ENCODE data around the gene LONP1.
"Not testable (repeated sequence)": the region's sequence is repeated elsewhere in the genome, so short reads cannot be mapped to it uniquely, and the experiment has no call there.

Gene LONP1

DNA sequence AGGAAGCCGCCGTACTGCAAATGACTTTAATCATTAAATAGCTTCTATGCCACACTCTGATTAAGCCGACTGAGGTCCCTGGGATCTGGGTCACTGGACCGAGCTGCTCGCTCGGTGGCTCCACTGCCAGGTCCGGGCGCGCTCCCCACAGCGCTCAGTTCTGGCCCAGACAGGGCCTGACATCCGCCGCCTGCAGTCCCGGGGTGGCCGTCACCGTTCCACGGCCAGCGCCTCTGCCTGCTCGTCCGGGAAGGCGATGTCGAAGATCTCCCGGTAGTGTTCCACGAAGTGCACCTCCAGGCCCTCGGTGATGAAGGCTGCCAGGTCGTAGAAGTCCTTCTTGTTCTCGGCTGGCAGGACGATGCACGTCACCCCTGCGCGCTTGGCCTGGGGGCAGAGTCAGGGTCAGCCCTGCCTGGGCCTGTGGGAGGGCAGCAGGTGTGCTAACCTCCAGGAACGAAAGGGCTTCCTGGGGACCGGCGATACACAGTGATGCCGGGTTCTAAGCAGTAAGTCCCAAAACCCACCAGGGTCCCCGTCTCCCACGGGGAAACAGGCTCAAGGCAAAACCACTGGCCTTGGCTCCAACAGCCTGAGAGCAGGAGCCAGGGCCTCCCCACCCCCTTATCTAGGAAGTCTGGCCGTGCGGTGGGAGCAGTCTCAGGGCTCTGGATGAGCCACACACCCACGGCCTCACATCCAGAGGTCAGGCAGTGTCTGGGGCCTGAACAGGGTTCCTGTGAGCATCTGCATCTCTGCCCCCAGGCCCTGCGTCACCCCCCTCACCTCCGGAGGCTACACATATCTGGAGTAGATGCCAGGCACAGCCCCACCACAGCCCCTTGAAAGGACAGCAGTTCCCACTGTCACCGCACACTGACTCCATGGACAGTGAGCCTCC, 27.9 kb downstream of the LONP1 start:
- no peak for DNase-seq

DNA sequence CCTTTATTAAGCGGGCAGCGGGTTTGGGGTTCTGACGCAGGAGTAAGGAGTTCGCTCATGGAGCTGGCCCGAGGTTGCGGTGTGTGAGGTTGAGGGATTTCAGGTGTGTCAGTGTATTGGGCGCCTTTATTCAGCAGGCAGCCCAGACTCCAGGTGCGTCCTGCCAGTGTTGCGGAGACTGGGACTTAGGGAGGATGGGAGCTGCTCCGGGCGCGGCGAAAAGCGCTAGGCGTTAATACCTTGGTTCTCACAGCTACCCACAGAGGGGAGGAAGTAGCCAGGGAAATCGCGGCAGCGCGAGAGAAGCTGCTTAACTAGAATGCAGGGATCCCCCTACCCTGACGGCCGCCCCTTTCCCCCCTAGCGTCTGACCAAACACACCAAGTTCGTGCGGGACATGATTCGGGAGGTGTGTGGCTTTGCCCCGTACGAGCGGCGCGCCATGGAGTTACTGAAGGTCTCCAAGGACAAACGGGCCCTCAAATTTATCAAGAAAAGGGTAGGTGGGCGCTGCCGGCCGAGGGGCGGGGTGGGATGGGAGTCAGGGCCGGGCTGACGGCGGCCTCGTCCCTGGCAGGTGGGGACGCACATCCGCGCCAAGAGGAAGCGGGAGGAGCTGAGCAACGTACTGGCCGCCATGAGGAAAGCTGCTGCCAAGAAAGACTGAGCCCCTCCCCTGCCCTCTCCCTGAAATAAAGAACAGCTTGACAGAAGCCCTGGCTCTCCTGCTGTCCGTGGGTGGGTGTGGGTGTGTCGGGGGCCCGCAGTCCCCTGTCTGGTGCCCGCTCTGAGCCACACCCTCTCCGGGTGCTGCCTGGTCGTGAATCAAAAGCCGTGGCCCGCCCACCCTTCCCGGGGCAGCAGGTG, 28.8 kb downstream of the LONP1 start:
- peak in 1 of 4 experiments; percentile 38 for DNase-seq

DNA sequence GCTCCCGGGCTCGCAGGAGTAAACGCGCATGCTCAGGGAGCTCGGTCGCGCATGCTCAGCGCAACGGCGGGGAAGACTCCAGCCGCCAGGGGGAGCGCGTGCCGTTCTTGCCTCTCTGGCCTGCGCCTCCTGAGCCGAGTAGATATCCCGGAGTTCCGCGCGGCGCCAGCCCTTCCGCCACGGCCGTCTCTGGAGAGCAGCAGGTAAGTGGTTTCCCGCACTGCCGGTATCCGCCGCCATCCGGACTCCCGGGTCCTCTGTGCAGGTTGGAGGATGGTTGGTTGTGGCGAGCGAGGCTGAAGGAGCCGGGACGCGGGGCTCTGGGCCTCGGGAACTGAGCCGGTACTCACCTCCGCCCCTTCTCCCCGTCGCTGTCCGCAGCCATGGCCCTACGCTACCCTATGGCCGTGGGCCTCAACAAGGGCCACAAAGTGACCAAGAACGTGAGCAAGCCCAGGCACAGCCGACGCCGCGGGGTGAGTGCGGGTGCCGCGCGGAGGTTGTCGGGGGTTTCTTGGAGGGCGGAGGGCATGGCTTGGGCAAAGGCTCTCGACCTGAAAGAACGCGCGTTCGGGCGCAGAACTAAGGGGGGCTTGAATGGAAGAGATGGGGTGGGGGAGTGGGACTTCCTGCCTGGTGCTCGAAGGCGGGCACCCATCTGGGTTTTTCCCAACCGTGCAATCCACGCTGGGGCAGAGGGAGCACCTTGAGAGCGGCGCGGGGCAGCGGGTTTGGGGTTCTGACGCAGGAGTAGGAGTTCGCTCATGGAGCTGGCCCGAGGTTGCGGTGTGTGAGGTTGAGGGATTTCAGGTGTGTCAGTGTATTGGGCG, 29.6 kb downstream of the LONP1 start, which contains the start of gene RPL36:
Gene RPL36 (plus strand): TSS at position 171 of the 830 bp plus-strand sequence. CDS start 213 bp downstream, at position 384.
- peak; percentile 98 to 100 (median 99) for DNase-seq

DNA sequence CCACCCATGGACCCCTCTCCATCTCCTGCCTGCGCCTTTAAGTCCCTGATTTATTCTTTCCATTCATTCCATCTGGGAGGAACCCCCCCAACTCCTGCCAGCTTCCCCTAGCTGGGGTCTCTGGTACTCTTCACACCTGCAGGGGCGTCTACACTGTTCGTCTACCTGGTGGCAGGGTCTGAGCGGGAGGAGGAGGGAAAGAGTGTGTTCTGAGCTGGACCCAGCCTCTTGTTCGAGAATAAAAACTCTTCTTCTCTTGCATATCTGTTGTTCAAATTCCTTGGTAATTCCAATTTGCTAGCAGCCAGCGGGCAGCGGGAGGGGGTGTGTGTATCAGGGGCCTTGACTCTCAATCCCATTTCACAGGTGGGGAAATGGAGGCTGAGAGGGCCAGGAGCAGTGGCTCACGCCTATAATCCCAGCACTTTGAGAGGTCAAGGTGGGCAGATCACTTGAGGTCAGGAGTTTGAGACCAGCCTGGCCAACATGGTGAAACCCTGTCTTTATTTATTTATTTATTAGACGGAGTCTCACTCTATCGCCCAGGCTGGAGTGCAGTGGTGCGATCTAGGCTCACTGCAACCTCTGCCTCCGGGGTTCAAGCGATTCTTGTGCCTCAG, 31.6 kb downstream of the LONP1 start:
- DNase-seq, result not testable (repeated sequence)

DNA sequence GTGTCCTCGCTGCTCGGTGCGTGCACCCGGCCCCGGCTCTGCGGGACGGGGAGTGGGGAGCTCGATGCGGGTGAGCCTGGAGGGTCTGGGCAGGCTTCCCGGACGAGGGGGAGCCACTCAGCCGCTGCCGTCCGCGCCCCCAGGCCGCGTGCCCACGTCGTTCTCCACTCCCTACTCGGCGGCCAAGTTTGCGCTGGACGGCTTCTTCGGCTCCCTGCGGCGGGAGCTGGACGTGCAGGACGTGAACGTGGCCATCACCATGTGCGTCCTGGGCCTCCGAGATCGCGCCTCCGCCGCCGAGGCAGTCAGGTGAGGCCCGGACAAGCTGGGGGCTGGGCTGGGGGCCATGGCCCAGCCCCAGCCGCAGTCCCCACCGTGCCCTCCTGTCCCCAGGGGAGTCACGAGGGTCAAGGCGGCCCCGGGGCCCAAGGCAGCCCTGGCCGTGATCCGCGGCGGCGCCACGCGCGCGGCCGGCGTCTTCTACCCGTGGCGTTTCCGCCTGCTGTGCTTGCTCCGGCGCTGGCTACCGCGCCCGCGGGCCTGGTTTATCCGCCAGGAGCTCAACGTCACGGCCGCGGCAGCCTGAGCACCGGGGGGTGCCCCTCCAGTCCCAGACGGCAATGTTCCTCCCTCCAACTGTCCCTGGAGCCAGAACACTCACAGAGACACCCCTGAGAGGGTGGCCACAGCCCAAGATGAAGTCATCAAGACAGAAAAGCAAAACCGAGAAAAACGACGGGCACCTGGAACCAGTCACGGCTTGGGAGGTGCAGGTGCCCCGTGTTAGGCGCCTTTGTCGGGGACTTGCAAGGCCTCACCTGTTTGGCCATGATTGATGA, 32.4 kb downstream of the LONP1 start:
- DNase-seq, result no peak

DNA sequence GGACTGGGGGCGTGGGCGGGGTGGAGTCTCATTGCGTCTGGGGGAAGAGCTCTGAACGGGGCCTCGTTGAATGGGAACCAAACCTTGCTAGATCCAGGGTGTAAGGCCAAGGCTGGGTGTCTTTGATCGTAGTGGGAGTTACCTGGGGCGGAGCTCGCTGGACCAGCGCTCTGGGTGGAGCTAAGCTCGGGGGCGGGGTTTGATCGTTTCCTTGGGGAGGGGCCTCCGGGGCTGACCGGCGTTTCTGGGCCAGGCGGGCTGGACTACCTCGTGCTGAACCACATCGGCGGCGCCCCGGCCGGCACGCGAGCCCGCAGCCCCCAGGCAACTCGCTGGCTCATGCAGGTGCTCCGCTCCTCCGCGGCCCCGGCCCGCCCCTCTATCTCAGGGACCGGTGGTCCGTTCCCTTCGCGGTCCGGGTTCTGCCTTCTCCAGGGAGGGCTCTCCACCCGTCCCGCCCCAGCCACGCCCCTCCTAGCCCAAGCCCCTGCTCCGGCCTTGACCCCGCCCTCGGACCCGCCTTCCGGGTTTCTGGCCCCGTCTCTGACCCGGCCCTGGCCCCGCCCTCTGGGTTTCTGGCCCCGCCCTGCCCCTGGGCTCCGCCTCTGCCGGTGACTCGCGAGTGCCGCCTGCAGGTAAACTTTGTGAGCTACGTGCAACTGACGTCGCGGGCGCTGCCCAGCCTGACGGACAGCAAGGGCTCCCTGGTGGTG, 33.1 kb downstream of the LONP1 start:
- DNase-seq, result peak; percentile 92 to 99 (median 94)

DNA sequence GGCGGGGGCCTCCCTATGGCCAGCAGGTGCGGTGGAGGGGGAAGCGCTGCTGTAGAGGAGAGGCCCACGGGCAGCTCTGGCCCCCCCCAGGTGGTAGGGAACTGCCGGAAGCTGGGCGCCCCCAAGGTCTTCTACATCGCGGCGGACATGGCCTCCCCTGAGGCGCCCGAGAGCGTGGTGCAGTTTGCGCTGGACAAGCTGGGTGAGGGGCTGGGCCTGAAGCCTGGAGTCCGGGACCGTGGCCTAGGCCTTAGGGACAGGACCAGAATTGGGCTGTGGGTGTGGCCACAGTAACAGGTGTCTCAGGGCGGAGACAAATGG, 33.7 kb downstream of the LONP1 start:
- DNase-seq, result no peak

DNA sequence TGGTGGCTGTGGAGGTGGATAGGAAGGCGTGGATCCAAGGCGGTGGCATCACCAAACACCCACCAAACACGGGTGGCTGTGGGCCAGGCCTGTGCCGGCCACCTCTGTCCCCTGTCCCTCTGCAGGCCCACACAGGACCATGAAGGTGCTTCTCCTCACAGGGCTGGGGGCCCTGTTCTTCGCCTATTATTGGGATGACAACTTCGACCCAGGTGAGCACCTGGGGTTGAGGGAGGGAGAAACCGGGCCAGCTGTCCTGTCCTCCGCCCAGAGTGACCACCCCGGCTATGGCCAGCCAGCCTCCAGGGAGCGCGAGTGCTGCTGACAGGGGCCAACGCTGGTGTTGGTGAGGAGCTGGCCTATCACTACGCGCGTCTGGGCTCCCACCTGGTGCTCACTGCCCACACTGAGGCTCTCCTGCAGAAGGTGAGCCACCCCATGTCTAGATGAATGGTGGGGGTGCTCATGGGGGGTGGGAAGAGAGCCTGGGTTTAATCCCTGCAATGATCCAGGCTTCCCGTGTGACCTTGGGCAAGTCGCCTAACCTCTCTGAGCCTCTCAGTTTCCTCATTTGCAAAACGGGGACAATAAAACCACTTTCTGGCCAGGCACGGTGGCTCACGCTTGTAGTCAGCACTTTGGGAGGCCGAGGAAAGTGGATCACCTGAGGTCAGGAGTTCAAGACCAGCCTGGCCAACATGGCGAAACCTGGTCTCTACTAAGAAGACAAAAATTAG, 35.1 kb downstream of the LONP1 start:
- no peak for DNase-seq

DNA sequence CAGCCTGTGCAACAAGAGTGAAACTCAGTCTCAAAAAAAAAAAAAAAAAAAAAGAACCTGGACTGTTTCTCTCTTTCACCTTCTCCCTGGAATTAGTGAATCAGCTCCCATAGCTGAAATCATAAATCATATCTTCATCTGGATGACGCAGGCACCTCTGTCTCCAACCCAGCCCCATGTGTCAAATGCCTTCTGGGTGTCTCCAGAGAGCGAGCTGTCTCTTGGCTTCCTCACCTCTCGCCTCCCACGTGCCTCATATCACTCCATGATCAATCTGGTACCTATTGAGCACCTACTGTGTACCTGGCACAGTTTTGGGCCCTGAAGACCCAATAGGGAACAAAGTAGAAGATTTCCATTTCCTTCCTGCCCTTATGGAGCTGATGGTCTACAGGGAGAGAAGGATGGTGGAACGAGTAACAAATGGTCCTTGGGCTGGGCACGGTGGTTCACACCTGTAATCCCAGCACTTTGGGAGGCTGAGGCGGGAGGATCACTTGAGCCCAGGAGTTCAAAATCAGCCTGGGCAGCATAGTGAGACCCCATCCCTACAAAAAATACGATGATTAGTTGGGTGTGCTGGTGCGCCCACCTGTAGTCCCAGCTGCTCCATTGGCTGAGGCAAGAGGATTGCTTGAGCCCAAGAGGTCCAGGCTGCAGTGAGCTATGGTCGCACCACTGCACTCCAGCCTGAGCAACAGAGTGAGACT, 36.6 kb downstream of the LONP1 start:
- no peak for DNase-seq

DNA sequence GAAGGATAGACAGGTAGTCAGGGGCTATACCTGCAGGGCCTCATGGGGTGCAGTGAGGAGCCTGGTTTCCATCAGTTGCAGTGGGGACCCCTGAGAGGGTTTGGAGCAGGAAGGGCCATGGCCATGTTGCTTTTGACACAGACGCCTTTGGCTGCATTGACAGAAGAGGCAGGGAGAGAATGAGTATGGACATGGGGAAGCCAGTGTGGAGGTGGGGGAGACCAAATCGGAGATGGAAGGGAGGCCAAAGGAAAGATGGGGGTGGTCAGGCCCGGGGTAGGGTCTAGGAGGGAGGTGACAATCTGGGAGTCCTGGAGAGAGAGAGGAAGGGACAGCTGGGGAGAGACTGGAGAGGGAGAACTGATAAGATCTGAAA, 37.9 kb downstream of the LONP1 start:
- DNase-seq, result no peak

DNA sequence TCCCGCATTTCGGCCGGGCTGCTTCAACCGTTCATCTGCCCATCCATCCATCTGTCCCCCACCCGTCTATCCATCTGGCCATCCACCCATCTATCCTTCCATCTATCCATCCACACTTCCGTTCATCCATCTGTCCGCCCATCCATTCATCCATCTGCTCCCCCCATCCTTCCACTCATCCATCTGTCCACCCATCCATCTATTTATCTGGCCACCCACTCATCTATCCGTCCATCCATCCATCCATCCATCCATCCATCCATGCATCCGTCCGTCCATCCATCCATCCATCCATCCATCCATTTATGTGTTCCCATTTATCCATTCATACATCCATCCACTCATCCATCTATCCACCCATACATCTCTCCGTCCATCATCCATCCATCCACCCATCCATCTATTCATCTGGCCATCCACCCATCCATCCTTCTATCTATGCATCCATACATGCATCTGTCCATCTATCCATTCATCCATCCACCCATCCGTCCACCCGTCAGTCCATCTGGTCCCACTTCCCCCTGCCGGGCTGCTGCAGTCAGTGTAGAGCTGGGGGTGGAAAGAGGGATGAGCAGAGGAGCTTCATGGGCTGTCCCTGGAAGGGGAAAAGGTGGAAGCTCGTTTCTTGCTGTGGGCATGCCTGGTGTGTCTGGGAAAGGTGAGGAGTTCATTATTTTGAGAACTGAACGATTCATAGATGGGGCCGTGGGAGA, 38.4 kb downstream of the LONP1 start:
- no peak for DNase-seq

DNA sequence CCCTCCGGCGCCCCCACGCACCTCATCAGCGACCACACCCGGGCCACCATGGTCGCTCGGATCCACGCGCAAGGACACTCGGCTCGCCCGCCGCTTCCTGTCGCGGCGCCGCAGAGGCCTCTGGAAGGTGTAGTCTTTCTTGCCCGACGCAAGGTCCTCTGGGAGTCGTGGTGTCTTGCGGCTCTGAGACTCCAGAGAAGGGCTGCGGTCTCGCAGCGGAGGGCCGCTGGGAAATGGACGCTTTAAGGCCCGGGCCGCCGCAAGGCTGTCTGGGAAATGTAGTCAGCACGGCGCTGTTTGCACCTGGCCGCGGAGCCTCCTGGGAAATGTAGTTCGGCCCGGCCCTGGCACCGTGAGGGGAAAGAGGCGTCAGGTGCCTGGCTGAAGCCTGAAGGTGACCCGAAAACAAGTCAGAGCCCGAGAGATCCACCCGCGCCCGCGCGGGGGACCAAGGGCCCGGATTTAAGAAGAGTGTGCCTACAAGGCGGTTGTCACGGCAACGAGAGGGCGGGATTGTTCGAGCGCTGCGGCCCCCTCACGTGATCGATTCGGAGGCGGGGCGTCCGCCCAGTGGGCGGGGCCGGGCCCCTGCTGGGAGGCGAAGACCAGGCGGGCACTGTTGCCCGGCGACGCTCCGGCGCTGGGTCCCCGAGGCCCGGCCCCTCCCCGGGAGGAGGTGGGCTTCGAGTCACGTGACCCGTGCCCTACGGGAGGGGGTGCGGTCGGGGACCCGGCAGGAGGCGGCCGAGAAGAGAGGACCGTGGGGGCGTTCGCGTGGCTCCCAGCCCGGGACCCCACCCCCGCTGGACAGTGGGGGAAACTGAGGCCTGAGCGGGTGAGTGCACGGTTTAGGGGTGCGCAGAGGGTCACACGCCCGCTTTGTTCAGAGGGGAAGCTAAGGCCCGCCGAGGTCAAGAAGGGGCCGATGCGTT, 39.2 kb downstream of the LONP1 start, which contains the start of the genes HSD11B1L and MICOS13:
Gene HSD11B1L (plus strand): TSS at position 591 of the 932 bp plus-strand sequence. CDS start 3,806 bp downstream, outside the sequence.
Gene MICOS13 (minus strand): TSS at position 80 of the 932 bp plus-strand sequence. CDS start 30 bp downstream, at position 50.
- DNase-seq, result peak; percentile 97 to 99 (median 98)

DNA sequence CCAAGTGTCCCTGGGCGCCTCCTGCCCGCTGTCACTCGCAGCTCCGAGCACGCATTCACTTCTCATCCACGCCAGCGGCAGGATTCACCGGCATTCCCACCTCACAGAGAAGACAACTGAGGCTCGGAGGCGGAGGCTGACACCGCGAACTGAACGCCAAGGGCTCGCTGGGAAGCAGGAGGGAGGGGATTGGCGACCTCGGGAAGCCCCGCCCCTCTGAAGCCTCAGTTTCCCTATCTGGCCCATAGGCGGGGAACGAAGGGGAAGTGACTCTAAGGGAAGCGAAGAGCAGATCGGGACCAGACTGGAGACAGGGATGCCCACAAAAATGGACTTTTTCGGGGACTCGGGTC, 39.9 kb downstream of the LONP1 start:
- no peak for DNase-seq

DNA sequence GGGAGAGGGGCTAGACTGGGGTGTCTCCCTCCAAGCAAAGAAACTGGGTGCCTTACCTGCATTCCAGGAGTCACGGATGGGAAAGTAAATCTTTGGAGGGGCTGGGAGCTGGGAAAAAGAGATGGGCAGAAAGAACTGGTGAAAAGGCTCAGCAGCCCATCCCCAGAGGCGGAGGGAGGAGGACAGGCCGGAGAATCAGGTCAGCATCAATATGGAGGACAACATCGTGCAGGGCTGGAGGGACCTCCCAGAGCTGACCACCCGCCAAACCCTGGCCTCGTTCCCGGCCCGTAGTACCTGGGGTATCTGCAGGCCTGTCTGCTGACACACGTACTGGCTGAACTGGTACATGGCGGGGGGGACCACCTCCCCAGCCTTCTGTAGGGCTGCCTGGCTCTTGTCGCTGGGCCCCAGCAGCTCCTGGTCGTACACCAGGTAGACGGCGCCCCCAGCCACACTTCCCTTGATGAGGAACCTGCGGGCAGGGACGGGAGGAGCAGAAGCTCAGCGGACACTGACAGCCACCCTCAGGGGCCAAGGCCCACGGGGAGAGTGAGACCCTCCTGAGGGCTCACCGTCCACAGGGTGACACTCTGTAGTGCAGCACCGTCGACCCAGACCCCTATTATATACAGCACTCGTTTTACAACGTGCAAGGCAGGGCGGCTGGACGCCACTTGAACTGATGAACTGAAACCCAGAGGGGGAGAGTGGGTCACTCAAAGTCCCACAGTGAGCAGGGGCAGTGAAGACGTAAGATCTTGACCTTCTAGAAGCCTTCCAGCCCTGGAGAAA, 40.5 kb downstream of the LONP1 start:
- no peak for DNase-seq

DNA sequence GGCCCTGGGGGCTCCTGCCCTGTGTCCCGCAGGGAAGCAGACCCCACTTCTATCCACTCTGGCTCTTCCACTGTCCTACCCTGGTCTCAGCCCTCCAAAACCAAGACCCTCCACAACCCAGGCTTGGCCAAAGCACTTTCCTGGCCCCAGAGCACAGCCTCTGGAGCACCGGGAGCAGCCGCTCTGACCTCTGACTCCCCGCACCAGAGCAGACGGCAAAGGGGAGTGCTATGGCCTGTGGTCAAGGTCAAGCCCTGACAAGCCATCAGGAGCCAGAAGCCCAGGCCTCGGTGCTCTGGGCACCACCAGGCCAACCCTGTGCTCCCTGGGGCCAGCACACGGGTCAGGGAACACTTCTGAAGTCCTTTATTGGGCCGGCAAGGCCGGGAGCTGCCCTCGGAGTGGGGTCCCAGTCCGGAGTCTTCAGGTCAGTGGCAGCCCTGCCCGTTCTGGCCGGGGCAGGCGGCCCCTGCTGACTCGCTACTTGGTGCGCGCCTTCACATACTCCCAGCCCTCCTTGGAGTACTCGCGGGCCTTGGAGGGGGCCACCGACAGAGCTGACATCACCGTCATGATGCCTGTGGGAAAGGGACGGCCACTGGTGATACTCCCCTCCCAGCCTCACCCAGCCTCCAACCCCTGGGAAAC, 41.8 kb downstream of the LONP1 start:
- DNase-seq, result no peak

DNA sequence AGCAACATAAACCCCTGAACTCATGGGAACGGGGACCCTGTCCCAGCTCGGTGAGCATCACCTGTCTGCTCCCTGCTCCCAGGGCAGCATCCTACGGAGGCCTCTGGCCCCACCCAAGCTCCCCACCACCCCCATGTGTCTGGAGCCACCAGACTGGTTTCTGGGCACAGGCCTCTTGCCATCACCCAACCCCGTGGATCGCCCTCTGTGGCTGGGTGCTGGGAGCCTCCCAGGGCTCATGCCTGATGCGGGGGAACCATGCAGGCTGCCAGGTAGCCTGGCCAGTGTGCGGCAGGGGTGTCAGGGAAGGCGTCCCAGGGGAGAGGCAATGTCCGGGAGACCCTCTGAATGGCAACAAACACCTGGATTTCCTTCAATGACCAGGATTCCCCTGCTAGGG, 42.4 kb downstream of the LONP1 start:
- no peak for DNase-seq
